ENCODE results near the gene SORCS2. TPM values are rescaled to one million over a fixed set of nuclear protein-coding genes. Genes with fewer than 3 reads are reported as not detected.

SORCS2 gene
- total and polyA plus RNA-seq, 2 of the 8 experiments (the other 6 are each of a cell fraction or from before 2014, with no cell fraction given) = 0.36 to 1.8 TPM

DNA sequence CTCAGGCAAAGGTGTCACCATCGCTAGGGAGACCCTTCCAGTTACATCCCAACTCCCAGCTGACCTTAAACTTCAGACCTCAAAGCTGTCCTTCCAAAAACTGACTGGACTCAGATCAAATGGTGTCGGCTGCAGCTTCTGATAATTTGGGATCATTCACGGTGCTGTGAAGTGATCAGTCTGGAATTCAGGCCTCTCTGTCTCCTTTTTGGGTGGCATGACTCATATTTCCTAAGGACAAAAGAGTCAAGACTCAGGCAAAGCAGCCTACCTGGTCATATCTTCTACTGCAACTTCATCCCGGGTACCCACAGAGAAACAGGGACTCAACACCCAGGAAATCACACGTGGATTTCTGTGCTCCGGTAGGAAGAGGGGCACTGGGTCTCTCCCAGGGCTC, 87.6 kb downstream of the SORCS2 start:
- Histone ChIP-seq H3K14ac (ENCODE audit: insufficient read length) (no peak overlapping the region), H3K9me3 (ENCODE audit: insufficient read depth in 2 of 2, low read depth in 1 of 2, low read length in 1 of 2) (no peaks in the 10 kb centered on the region), H3K4me3 (ENCODE audit: extremely low read depth in 1 of 4, insufficient read depth in 2 of 4, low read depth in 3 of 4, low read length in 4 of 4) (no peak overlapping the region), H4K91ac (replicated peaks; ENCODE audit: insufficient read length, low read length) (no peak overlapping the region), H3K27me3 (replicated peaks in 1 of 4; ENCODE audit: control insufficient read depth in 3 of 4, extremely low read depth in 1 of 4, insufficient read depth in 3 of 4, low read length in 3 of 4) (no peaks in the 10 kb centered on the region; a peak in 2 of 7 replicates), H2BK12ac (ENCODE audit: low read depth, low read length) (no peak overlapping the region), H2BK15ac (ENCODE audit: low read length) (no peak overlapping the region), H4K8ac (ENCODE audit: extremely low read depth, insufficient read depth, low read length) (no peak overlapping the region), H3K79me2 (ENCODE audit: control insufficient read depth in 1 of 2, insufficient read depth in 2 of 2, low read length in 2 of 2) (no peaks in the 10 kb centered on the region), H4K20me1 (replicated peaks in 1 of 2; ENCODE audit: control insufficient read depth in 1 of 2, insufficient read depth in 2 of 2, low read length in 2 of 2) (no peaks in the 10 kb centered on the region), H3K23ac (ENCODE audit: insufficient read length) (no peak overlapping the region), H3K4me2 (ENCODE audit: insufficient read depth in 1 of 2, low read depth in 2 of 2, low read length in 2 of 2) (no peak overlapping the region), H3K23me2 (ENCODE audit: low read depth, low read length) (no peaks in the 10 kb centered on the region), H3K9ac (replicated peaks in 1 of 4; ENCODE audit: extremely low read depth in 1 of 4, low read depth in 3 of 4, low read length in 3 of 4) (no peak overlapping the region), H3K36me3 (ENCODE audit: control insufficient read depth in 2 of 4, insufficient read depth in 4 of 4, low read length in 3 of 4) (no peaks in the 10 kb centered on the region), H2BK20ac (ENCODE audit: low read length) (no peak overlapping the region), H3K4me1 (replicated peaks in 1 of 4; ENCODE audit: control insufficient read depth in 3 of 4, insufficient read depth in 4 of 4, low read length in 3 of 4) (no peaks in the 10 kb centered on the region), H3K4ac (replicated peaks; ENCODE audit: insufficient read length, low read depth, low read length) (no peak overlapping the region), H2BK5ac (ENCODE audit: low read depth, low read length) (no peak overlapping the region), H2BK120ac (replicated peaks; ENCODE audit: low read depth, low read length) (no peak overlapping the region), H2AFZ (ENCODE audit: low read length) (no peak overlapping the region), H4K5ac (ENCODE audit: insufficient read length, low read depth, low read length) (no peak overlapping the region), H3K18ac (ENCODE audit: extremely low read depth, low read length) (no peak overlapping the region), H3K56ac (replicated peaks; ENCODE audit: insufficient read length, low read depth, low read length) (no peak overlapping the region), H3K27ac (ENCODE audit: low read depth, low read length) (no peak overlapping the region), H3K79me1 (ENCODE audit: low read depth, low read length) (no peaks in the 10 kb centered on the region), H2AK5ac (ENCODE audit: low read depth, low read length) (no peak overlapping the region)
- FAIRE-seq (no peak), DNase-seq (ENCODE audit: low read depth in 1 of 2, low spot score in 2 of 2) (no peak)
- TF ChIP-seq, protein P1, sequence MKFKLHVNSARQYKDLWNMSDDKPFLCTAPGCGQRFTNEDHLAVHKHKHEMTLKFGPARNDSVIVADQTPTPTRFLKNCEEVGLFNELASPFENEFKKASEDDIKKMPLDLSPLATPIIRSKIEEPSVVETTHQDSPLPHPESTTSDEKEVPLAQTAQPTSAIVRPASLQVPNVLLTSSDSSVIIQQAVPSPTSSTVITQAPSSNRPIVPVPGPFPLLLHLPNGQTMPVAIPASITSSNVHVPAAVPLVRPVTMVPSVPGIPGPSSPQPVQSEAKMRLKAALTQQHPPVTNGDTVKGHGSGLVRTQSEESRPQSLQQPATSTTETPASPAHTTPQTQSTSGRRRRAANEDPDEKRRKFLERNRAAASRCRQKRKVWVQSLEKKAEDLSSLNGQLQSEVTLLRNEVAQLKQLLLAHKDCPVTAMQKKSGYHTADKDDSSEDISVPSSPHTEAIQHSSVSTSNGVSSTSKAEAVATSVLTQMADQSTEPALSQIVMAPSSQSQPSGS (IDR thresholded peaks at IDR 0.05; ENCODE audit: low read length) = no peak
- TF ChIP-seq TAF1 (IDR thresholded peaks at IDR 0.05; ENCODE audit: low read depth, low read length) (no peak), ZNF274 (IDR thresholded peaks at IDR 0.05; ENCODE audit: borderline replicate concordance, extremely low read depth, low read length) (no peak), ASH2L (IDR thresholded peaks at IDR 0.05; ENCODE audit: low read length) (no peak), SIN3A (conservative IDR thresholded peaks at IDR 0.05 in 1 of 2, IDR thresholded peaks at IDR 0.05 in 1 of 2; ENCODE audit: low read depth in 1 of 2, low read length in 2 of 2) (no peak), HDAC2 (IDR thresholded peaks at IDR 0.05; ENCODE audit: borderline replicate concordance in 1 of 2, low read depth in 2 of 2, low read length in 2 of 2) (no peak), RNF2 (IDR thresholded peaks at IDR 0.05; ENCODE audit: borderline replicate concordance, low read depth, low read length, missing control alignments, poor library complexity, severe bottlenecking) (no peak), PHF8 (conservative IDR thresholded peaks at IDR 0.05; ENCODE audit: low read depth, low read length) (no peak), POLR2AphosphoS5 (IDR thresholded peaks at IDR 0.05; ENCODE audit: low read depth, low read length) (no peak)
- TF ChIP-seq, protein P2, sequence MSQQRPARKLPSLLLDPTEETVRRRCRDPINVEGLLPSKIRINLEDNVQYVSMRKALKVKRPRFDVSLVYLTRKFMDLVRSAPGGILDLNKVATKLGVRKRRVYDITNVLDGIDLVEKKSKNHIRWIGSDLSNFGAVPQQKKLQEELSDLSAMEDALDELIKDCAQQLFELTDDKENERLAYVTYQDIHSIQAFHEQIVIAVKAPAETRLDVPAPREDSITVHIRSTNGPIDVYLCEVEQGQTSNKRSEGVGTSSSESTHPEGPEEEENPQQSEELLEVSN (IDR thresholded peaks at IDR 0.05) = no peak
- WGBS, 2 experiments (ENCODE audit: extremely low coverage in 1 of 2, insufficient coverage in 1 of 2, insufficient read length in 1 of 2, insufficient replicate concordance in 2 of 2, low coverage in 1 of 2, low lambda C conversion rate in 2 of 2, missing lambda C conversion rate in 1 of 2) = 80% methylated on average over 6 of the region's 6 CpGs; no CpG with 5 or more reads in 1 of the 2 experiments
- ChIA-PET POLR2A (ENCODE audit: partially characterized antibody) (no interaction called here), CTCF (ENCODE audit: partially characterized antibody) (interaction anchor here (1.3 kb wide), 1 partner anchor 42 kb away, joined by 3 read pairs; no protein-coding TSS in a partner anchor)
